ENCODE results near the gene RRP36.

The RRP36 gene

GRCh38 chr6:43013097-43013842 lies 8.2 kb upstream of the RRP36 start:
- H3K4me3 ChIP-seq, result peak overlapping the region; percentile 89
- H3K9me3 ChIP-seq (ENCODE audit: low read depth, low read length), result no peaks in the 10 kb centered on the region
- H3K27ac ChIP-seq, result no peak overlapping the region
- H3K9ac ChIP-seq (ENCODE audit: insufficient read length), result peak overlapping the region; percentile 91
- DNase-seq (ENCODE audit: low read depth, low spot score), result no peak
- peaks cover 54% of the 10 kb centered on the region for H3K36me3 ChIP-seq (ENCODE audit: insufficient read depth, low read length)
- TF ChIP-seq FOXP2 (optimal IDR thresholded peaks at IDR 0.05; ENCODE audit: control extremely low read depth, extremely low read length, insufficient read depth) (no peak), POLR2AphosphoS5 (IDR thresholded peaks at IDR 0.05; ENCODE audit: borderline replicate concordance, low read depth, low read length) (no peak), EZH2 (IDR thresholded peaks at IDR 0.05) (no peak)

- H3K36me3 ChIP-seq (ENCODE audit: insufficient read depth, low read length), result peaks cover 54% of the 10 kb centered on the region
- H3K9me3 ChIP-seq (ENCODE audit: low read depth, low read length), result no peaks in the 10 kb centered on the region
- TF ChIP-seq FOXP2 (optimal IDR thresholded peaks at IDR 0.05; ENCODE audit: control extremely low read depth, extremely low read length, insufficient read depth) (peak; percentile 85), EZH2 (IDR thresholded peaks at IDR 0.05) (no peak), POLR2AphosphoS5 (IDR thresholded peaks at IDR 0.05; ENCODE audit: borderline replicate concordance, low read depth, low read length) (peak; percentile 87)
- H3K27ac ChIP-seq, result no peak within 1 kb of the TSS
- peak within 1 kb of the TSS; percentile 91 for H3K9ac ChIP-seq (ENCODE audit: insufficient read length)
- H3K4me3 ChIP-seq, result peak within 1 kb of the TSS; percentile 89
- DNase-seq (ENCODE audit: low read depth, low spot score), result peak; percentile 100
Observed at GRCh38 chr6:43013843-43014433, 7.5 kb upstream of the RRP36 start, which contains the start of the genes KLHDC3 and MEA1. TSS of gene KLHDC3 (plus strand) at chr6:43014249. CDS start at chr6:43017193, 2,944 bp downstream. TSS of gene MEA1 (minus strand) at chr6:43013946. CDS start at chr6:43013813, 133 bp downstream.

- peak overlapping the region; percentile 89 for H3K4me3 ChIP-seq
- no peak overlapping the region for H3K27ac ChIP-seq
- peaks cover 53% of the 10 kb centered on the region for H3K36me3 ChIP-seq (ENCODE audit: insufficient read depth, low read length)
- TF ChIP-seq POLR2AphosphoS5 (IDR thresholded peaks at IDR 0.05; ENCODE audit: borderline replicate concordance, low read depth, low read length) (no peak), EZH2 (IDR thresholded peaks at IDR 0.05) (no peak), FOXP2 (optimal IDR thresholded peaks at IDR 0.05; ENCODE audit: control extremely low read depth, extremely low read length, insufficient read depth) (no peak)
- DNase-seq (ENCODE audit: low read depth, low spot score), result no peak
- H3K9me3 ChIP-seq (ENCODE audit: low read depth, low read length), result no peaks in the 10 kb centered on the region
- H3K9ac ChIP-seq (ENCODE audit: insufficient read length), result peak overlapping the region; percentile 68
Observed at GRCh38 chr6:43014434-43014909, 7.0 kb upstream of the RRP36 start.

- TF ChIP-seq FOXP2 (optimal IDR thresholded peaks at IDR 0.05; ENCODE audit: control extremely low read depth, extremely low read length, insufficient read depth) (no peak), POLR2AphosphoS5 (IDR thresholded peaks at IDR 0.05; ENCODE audit: borderline replicate concordance, low read depth, low read length) (0 out of 2 replicates have a peak, but pooled peaks have one; percentile 11)
- Histone ChIP-seq H3K9ac (ENCODE audit: insufficient read length) (peak overlapping the region; percentile 22), H3K9me3 (ENCODE audit: low read depth, low read length) (no peaks in the 10 kb centered on the region), H3K36me3 (ENCODE audit: insufficient read depth, low read length) (peaks cover 53% of the 10 kb centered on the region), H3K27ac (no peak overlapping the region), H3K4me3 (no peak overlapping the region)
- no peak for DNase-seq (ENCODE audit: low read depth, low spot score)
Observed at GRCh38 chr6:43016176-43016942, 5.1 kb upstream of the RRP36 start.

- peaks cover 48% of the 10 kb centered on the region for H3K36me3 ChIP-seq (ENCODE audit: insufficient read depth, low read length)
- peak overlapping the region; percentile 22 for H3K9ac ChIP-seq (ENCODE audit: insufficient read length)
Observed at GRCh38 chr6:43016943-43017334, 4.5 kb upstream of the RRP36 start.

GRCh38 chr6:43019152-43019551 lies 2.3 kb upstream of the RRP36 start:
- H3K9me3 ChIP-seq (ENCODE audit: low read depth, low read length), result no peaks in the 10 kb centered on the region
- H3K9ac ChIP-seq (ENCODE audit: insufficient read length), result no peak overlapping the region
- no peak for DNase-seq (ENCODE audit: low read depth, low spot score)
- H3K27ac ChIP-seq, result peak overlapping the region; percentile 64
- H3K36me3 ChIP-seq (ENCODE audit: insufficient read depth, low read length), result peaks cover 51% of the 10 kb centered on the region
- no peak for TF ChIP-seq EZH2 (IDR thresholded peaks at IDR 0.05)
- TF ChIP-seq FOXP2 (optimal IDR thresholded peaks at IDR 0.05; ENCODE audit: control extremely low read depth, extremely low read length, insufficient read depth), result no peak
- TF ChIP-seq POLR2AphosphoS5 (IDR thresholded peaks at IDR 0.05; ENCODE audit: borderline replicate concordance, low read depth, low read length), result no peak
- no peak overlapping the region for H3K4me3 ChIP-seq

More at GRCh38 chr6:43016943-43017334, 4.5 kb upstream of the RRP36 start:
- Histone ChIP-seq H3K9me3 (ENCODE audit: low read depth, low read length) (no peaks in the 10 kb centered on the region), H3K4me3 (no peak overlapping the region), H3K27ac (no peak overlapping the region)
- TF ChIP-seq FOXP2 (optimal IDR thresholded peaks at IDR 0.05; ENCODE audit: control extremely low read depth, extremely low read length, insufficient read depth) (no peak), POLR2AphosphoS5 (IDR thresholded peaks at IDR 0.05; ENCODE audit: borderline replicate concordance, low read depth, low read length) (no peak), EZH2 (IDR thresholded peaks at IDR 0.05) (no peak)
- DNase-seq (ENCODE audit: low read depth, low spot score), result no peak

- Histone ChIP-seq H3K4me3 (no peak overlapping the region), H3K9ac (ENCODE audit: insufficient read length) (no peak overlapping the region), H3K36me3 (ENCODE audit: insufficient read depth, low read length) (peaks cover 61% of the 10 kb centered on the region), H3K9me3 (ENCODE audit: low read depth, low read length) (no peaks in the 10 kb centered on the region), H3K27ac (peak overlapping the region; percentile 94)
- no peak for TF ChIP-seq FOXP2 (optimal IDR thresholded peaks at IDR 0.05; ENCODE audit: control extremely low read depth, extremely low read length, insufficient read depth)
- no peak for TF ChIP-seq EZH2 (IDR thresholded peaks at IDR 0.05)
- no peak for TF ChIP-seq POLR2AphosphoS5 (IDR thresholded peaks at IDR 0.05; ENCODE audit: borderline replicate concordance, low read depth, low read length)
- DNase-seq (ENCODE audit: low read depth, low spot score), result no peak
Observed at GRCh38 chr6:43020052-43020705, 1.2 kb upstream of the RRP36 start.

Measured in SK-N-MC (cell line).